Measurements from ENCODE around the gene SUPT5H.
"Not testable (repeated sequence)": the region's sequence is repeated elsewhere in the genome, so short reads cannot be mapped to it uniquely, and the experiment has no call there.

SUPT5H gene

DNA sequence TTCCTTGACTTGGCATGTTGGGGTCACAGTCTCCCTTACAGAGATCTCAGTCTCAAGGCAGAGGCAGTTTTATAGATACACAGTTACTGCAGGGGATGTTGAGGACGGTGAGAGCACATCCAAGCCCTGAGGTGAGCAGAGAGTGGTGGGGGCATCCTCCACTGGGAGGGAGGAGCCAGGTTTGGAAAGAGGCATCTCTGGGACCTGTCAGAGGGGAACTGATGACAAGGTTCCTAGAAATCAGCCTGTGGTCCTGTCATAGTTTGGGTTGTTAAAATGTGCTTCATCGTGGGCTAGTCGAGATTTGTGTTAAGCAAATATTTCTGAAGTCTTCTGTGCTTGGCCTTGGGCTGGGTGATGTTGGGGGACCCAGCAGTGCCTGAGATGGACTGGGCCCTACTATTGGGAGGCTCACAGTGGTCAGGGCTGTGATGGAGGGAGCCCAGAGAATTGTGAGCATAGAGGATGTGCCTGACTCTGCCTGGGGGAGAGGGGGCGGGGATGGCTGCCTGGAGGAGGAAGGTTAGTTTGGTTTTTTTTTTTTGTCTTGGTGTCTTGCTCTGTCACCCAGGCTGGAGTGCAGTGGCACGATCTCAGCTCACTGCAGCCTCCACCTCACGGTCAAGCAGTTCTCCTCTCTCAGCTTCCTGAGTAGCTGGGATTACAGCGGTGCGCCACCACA, 3.9 kb downstream of the SUPT5H start:
- H3K9ac ChIP-seq (ENCODE audit: low read depth, low read length) = no peak overlapping the region
- no peaks in the 10 kb centered on the region; the same call in 1 of the 2 replicates for H3K4me1 ChIP-seq (ENCODE audit: insufficient read depth, low read length)
- peaks cover 5% of the 10 kb centered on the region; the same call in 1 of the 2 replicates for H3K36me3 ChIP-seq (ENCODE audit: insufficient read depth, low read length)
- no peaks in the 10 kb centered on the region for H3K9me3 ChIP-seq (ENCODE audit: control insufficient read depth, insufficient read depth, low read length)

GRCh38 chr19:39451257-39451656, 5.9 kb downstream of the SUPT5H start:
- H3K4me1 ChIP-seq (ENCODE audit: insufficient read depth, low read length); H3K9me3 ChIP-seq (ENCODE audit: control insufficient read depth, insufficient read depth, low read length); H3K36me3 ChIP-seq (ENCODE audit: insufficient read depth, low read length); H3K9ac ChIP-seq (ENCODE audit: low read depth, low read length): not testable (repeated sequence)

DNA sequence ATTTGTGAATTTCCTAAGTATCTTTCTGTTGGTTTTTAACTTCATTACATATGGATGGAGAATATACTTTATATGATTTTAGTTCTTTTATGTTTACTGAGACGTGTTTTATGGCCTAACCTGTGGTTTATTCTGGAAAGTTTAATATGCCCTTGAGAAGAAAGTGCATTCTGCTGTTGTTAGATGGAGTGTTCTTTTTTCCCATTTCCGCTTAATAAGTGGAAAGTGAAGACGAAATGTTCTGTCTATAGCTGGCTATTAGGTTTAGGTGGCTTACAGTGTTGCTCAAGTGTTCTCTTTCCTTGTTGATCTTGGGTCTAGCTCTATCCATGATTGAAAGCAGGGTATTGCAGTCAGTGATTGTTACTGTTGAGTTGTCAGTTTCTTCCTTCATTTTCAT, 18.0 kb downstream of the SUPT5H start:
- Histone ChIP-seq H3K9ac (ENCODE audit: low read depth, low read length) (no peak overlapping the region), H3K9me3 (ENCODE audit: control insufficient read depth, insufficient read depth, low read length) (no peaks in the 10 kb centered on the region), H3K36me3 (ENCODE audit: insufficient read depth, low read length) (peaks cover 11% of the 10 kb centered on the region), H3K4me1 (ENCODE audit: insufficient read depth, low read length) (no peaks in the 10 kb centered on the region)

- peaks cover 10% of the 10 kb centered on the region for H3K36me3 ChIP-seq (ENCODE audit: insufficient read depth, low read length)
- H3K9me3 ChIP-seq (ENCODE audit: control insufficient read depth, insufficient read depth, low read length) = no peaks in the 10 kb centered on the region
- H3K4me1 ChIP-seq (ENCODE audit: insufficient read depth, low read length) = no peaks in the 10 kb centered on the region
- H3K9ac ChIP-seq (ENCODE audit: low read depth, low read length) = no peak overlapping the region
These were observed 20.8 kb downstream of the SUPT5H start for GRCh38 chr19:39465956-39466747.

DNA sequence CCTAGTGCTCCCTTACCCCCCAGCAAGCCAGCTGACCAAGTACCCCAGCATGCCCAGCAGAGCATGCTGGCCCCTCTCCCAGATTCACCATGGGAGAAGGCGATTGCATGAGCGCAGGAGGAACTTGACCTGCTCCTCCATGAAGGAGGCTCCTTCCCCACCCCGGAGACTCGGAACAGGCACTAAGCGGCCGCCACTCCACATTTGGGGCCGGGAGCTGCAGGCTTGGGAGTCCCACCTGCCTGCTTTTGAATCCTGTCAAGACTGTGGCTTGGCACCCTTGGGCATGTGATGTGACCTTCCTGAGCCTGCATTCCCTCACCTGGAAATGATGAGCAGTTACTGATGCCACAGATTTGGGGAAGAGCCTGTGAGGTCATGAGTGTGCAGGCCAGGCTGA, 22.6 kb downstream of the SUPT5H start:
- Histone ChIP-seq H3K9ac (ENCODE audit: low read depth, low read length) (no peak overlapping the region), H3K9me3 (ENCODE audit: control insufficient read depth, insufficient read depth, low read length) (no peaks in the 10 kb centered on the region), H3K36me3 (ENCODE audit: insufficient read depth, low read length) (peaks cover 12% of the 10 kb centered on the region), H3K4me1 (ENCODE audit: insufficient read depth, low read length) (no peaks in the 10 kb centered on the region)

DNA sequence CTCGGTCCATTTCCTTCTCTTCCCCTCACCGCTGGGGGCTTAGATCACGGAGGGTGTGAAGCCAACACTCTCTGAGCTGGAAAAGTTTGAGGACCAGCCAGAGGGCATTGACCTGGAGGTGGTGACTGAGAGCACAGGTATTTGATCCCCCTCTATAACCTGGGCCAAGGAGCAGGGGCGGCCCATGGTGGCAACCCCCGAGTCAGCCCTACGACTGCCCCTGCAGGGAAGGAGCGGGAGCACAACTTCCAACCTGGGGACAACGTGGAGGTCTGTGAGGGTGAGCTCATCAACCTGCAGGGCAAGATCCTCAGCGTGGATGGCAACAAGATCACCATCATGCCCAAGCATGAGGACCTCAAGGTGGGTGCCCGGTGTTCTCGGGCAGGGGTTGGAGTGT, 23.7 kb downstream of the SUPT5H start:
- peaks cover 12% of the 10 kb centered on the region for H3K36me3 ChIP-seq (ENCODE audit: insufficient read depth, low read length)
- no peaks in the 10 kb centered on the region for H3K9me3 ChIP-seq (ENCODE audit: control insufficient read depth, insufficient read depth, low read length)
- no peak overlapping the region for H3K9ac ChIP-seq (ENCODE audit: low read depth, low read length)
- no peaks in the 10 kb centered on the region for H3K4me1 ChIP-seq (ENCODE audit: insufficient read depth, low read length)

- Histone ChIP-seq H3K9ac (ENCODE audit: low read depth, low read length) (no peak overlapping the region), H3K36me3 (ENCODE audit: insufficient read depth, low read length) (peaks cover 16% of the 10 kb centered on the region), H3K4me1 (ENCODE audit: insufficient read depth, low read length) (no peaks in the 10 kb centered on the region), H3K9me3 (ENCODE audit: control insufficient read depth, insufficient read depth, low read length) (no peaks in the 10 kb centered on the region)
These were observed 24.2 kb downstream of the SUPT5H start for GRCh38 chr19:39469567-39469966.

DNA sequence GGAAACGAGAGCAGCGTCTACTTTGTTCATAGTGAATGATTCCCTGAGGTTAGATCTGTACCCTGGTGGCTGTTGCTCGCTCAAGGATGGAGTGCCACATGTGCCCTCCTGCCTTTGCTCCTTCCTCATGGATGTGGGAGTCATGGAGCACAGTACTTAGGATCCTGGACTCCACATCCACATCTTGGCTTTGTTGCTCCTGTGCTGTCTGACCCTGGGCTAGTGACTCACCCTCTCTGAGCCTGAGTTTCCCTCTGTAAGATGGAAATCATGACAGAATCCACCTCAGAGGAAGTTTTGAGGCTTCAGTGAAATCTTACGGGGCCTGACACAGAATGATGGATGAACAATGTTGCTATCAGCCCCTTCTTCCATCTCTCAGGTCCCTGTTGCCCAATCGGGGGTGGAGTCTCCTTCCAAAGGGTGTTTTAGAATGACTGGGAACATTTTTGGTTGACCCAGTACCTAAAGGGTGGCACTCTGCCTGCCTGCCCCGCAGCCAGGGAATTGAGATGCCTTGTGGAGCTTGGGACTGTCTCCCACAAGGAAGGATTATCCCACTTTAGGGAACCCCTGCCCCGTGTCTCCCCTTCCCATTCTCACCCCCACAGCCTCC, 25.4 kb downstream of the SUPT5H start:
- H3K36me3 ChIP-seq (ENCODE audit: insufficient read depth, low read length) = peaks cover 16% of the 10 kb centered on the region
- H3K9ac ChIP-seq (ENCODE audit: low read depth, low read length) = no peak overlapping the region
- no peaks in the 10 kb centered on the region for H3K4me1 ChIP-seq (ENCODE audit: insufficient read depth, low read length)
- H3K9me3 ChIP-seq (ENCODE audit: control insufficient read depth, insufficient read depth, low read length) = no peaks in the 10 kb centered on the region

- H3K9ac ChIP-seq (ENCODE audit: low read depth, low read length) = no peak overlapping the region
- no peaks in the 10 kb centered on the region for H3K4me1 ChIP-seq (ENCODE audit: insufficient read depth, low read length)
- peaks cover 21% of the 10 kb centered on the region for H3K36me3 ChIP-seq (ENCODE audit: insufficient read depth, low read length)
- H3K9me3 ChIP-seq (ENCODE audit: control insufficient read depth, insufficient read depth, low read length) = no peaks in the 10 kb centered on the region
These were observed 26.6 kb downstream of the SUPT5H start for GRCh38 chr19:39471756-39472536.

DNA sequence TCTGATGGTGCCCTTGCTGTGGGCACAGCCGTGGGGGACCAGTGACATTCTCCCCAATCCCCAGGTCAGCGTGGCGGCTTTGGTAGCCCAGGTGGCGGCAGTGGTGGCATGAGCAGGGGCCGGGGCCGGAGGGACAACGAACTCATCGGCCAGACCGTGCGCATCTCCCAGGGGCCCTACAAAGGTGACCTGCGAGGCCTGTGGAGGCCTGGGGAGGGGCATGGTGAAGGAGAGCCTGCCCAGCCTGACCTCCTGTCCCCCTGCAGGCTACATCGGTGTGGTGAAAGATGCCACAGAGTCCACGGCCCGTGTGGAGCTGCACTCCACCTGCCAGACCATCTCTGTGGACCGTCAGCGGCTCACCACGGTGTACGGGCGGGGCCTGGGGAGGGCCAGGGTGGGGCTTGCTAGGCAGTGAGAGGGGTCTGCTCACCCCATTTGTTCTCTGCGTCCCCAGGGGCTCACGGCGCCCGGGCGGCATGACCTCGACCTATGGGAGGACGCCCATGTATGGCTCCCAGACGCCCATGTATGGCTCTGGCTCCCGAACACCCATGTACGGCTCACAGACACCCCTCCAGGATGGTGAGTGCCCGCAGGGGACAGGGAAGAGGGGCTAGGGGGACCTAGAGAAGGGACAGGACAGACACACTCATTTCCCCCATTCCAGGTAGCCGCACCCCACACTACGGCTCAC, 27.5 kb downstream of the SUPT5H start:
- no peaks in the 10 kb centered on the region for H3K4me1 ChIP-seq (ENCODE audit: insufficient read depth, low read length)
- H3K36me3 ChIP-seq (ENCODE audit: insufficient read depth, low read length) = peaks cover 21% of the 10 kb centered on the region
- no peaks in the 10 kb centered on the region for H3K9me3 ChIP-seq (ENCODE audit: control insufficient read depth, insufficient read depth, low read length)
- no peak overlapping the region for H3K9ac ChIP-seq (ENCODE audit: low read depth, low read length)

- H3K4me1 ChIP-seq (ENCODE audit: insufficient read depth, low read length) = no peaks in the 10 kb centered on the region
- H3K9ac ChIP-seq (ENCODE audit: low read depth, low read length) = no peak overlapping the region
- no peaks in the 10 kb centered on the region for H3K9me3 ChIP-seq (ENCODE audit: control insufficient read depth, insufficient read depth, low read length)
- peaks cover 21% of the 10 kb centered on the region for H3K36me3 ChIP-seq (ENCODE audit: insufficient read depth, low read length)
These were observed 28.1 kb downstream of the SUPT5H start for GRCh38 chr19:39473443-39473960.

GRCh38 chr19:39474139-39474620, 28.8 kb downstream of the SUPT5H start:
- H3K36me3 ChIP-seq (ENCODE audit: insufficient read depth, low read length) = peaks cover 21% of the 10 kb centered on the region
- H3K4me1 ChIP-seq (ENCODE audit: insufficient read depth, low read length) = no peaks in the 10 kb centered on the region
- no peak overlapping the region for H3K9ac ChIP-seq (ENCODE audit: low read depth, low read length)
- H3K9me3 ChIP-seq (ENCODE audit: control insufficient read depth, insufficient read depth, low read length) = no peaks in the 10 kb centered on the region

DNA sequence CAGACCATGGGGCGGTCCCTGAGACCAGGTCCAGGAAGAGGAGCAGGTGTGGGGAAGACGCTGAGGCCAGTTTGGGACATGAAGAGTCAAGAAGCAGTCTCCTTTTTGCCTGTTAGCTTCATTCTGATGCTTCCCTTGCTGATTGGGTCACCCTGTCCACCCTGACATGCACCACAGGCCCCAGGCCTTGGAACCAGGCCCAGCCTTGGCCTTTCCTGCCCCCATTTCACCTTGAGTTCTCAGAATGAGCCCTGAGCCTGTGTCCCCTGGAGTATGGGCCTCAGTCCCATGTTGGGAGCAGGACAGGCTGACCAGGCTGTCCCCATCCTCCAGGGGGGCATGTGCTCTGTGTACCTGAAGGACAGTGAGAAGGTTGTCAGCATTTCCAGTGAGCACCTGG, 30.4 kb downstream of the SUPT5H start:
- no peak overlapping the region for H3K9ac ChIP-seq (ENCODE audit: low read depth, low read length)
- H3K4me1 ChIP-seq (ENCODE audit: insufficient read depth, low read length) = 0 out of 2 replicates have a peak, but pooled peaks cover 5% of the 10 kb centered on the region
- H3K36me3 ChIP-seq (ENCODE audit: insufficient read depth, low read length) = peaks cover 18% of the 10 kb centered on the region
- H3K9me3 ChIP-seq (ENCODE audit: control insufficient read depth, insufficient read depth, low read length) = no peaks in the 10 kb centered on the region
